Activated naive CD8-positive, alpha-beta T cell treated with anti-CD3 and anti-CD28 coated beads, Interleukin-2, amount 50 U/mL, for 16 hours (primary cell): ENCODE data around the gene COQ10B.

Experiments
- DNase-seq: peaks from one replicate; pipeline ENCODE4 v3.0.0-alpha.2; 2020; ENCODE audit warnings: low read depth, low spot score

COQ10B gene

GRCh38 chr2:197500503-197501131 is 47.3 kb downstream of the COQ10B start:
- no peak for DNase-seq

- no peak for DNase-seq
Observed at GRCh38 chr2:197502201-197502600, 48.8 kb downstream of the COQ10B start.

- DNase-seq: no peak
Observed at GRCh38 chr2:197502685-197503084, 49.3 kb downstream of the COQ10B start.

- no peak for DNase-seq
Observed at GRCh38 chr2:197504000-197504399, 50.6 kb downstream of the COQ10B start.

- no peak for DNase-seq
Observed at GRCh38 chr2:197504512-197504911, 51.2 kb downstream of the COQ10B start.

- DNase-seq: no peak
Observed at GRCh38 chr2:197506658-197507057, 53.3 kb downstream of the COQ10B start.

GRCh38 chr2:197513915-197514314 is 60.6 kb downstream of the COQ10B start:
- no peak for DNase-seq

GRCh38 chr2:197514754-197515153 is 61.4 kb downstream of the COQ10B start:
- DNase-seq: no peak

GRCh38 chr2:197515315-197515738 is 62.0 kb downstream of the COQ10B start:
- DNase-seq: no peak

- peak; percentile 85 for DNase-seq
Observed at GRCh38 chr2:197515739-197516392, 62.5 kb downstream of the COQ10B start, which contains the start of gene MOB4. Gene MOB4 (plus strand): TSS chr2:197516066. CDS start chr2:197516087, 21 bp downstream.

- DNase-seq: no peak
Observed at GRCh38 chr2:197516393-197516761, 63.0 kb downstream of the COQ10B start.

GRCh38 chr2:197517150-197517549 is 63.8 kb downstream of the COQ10B start:
- DNase-seq: no peak
